ENCODE results near the gene VTI1A. TPM values are rescaled to one million over a fixed set of nuclear protein-coding genes. Genes with fewer than 3 reads are reported as not detected.

The VTI1A gene
- total and polyA plus RNA-seq, 7 donors, result 9.9 to 31.5 (median 20.1) TPM

DNA sequence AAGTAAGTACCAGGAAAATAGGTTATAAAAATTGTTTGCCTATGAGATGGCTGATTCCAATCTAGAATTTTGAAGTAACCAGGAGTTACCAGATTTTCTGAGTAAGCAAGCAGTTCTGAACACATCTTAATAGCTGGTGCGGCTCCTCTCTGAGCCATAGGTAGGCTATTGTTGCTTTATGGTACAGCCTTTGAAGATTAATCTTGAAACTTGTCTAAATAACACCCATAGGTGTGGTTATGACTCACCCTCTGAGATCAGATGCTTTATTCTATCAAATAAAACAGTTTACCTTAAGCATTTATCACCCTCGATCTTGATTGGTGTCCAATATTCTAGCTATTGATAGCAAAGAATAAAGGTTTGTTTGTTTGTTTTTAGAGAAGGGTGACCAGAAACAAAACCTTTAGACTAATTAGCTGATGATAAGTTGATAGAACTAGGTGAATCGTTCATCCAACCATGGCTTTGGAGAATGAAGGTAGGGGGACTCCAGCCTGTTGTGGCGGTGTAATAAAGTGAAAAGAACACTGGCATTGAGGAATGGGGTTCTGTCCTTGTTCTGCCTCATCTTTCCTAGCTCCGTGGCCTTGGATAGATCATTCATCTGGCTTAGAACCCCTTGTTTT, 72.2 kb downstream of the VTI1A start:
- no peaks in the 10 kb centered on the region for H3K27me3 ChIP-seq (ENCODE audit: insufficient read depth in 3 of 3, low read length in 2 of 3)
- no peak overlapping the region for H3K4me3 ChIP-seq
- no peak for DNase-seq
- no peaks in the 10 kb centered on the region for H3K9me3 ChIP-seq
- 92 to 98% (median 95%) methylated on average over 5 of the region's 5 CpGs for WGBS, 3 donors
- H3K36me3 ChIP-seq (ENCODE audit: insufficient read depth in 1 of 2, low read depth in 1 of 2), result peaks cover 0 to 2% of the 10 kb centered on the region in 2 donors
- TF ChIP-seq CTCF (IDR thresholded peaks at IDR 0.05), result no peak
- no peak overlapping the region for H3K27ac ChIP-seq
- intact Hi-C loops (cut with DNase I), result no loop called here
- peaks cover 11% of the 10 kb centered on the region for H3K4me1 ChIP-seq
- no peak for ATAC-seq

GRCh38 chr10:112520914-112521313, 73.9 kb downstream of the VTI1A start:
- ATAC-seq, result no peak
- WGBS, 3 donors, result 35 to 65% (median 46%) methylated on average over 1 of the region's 1 CpG
- Histone ChIP-seq H3K27ac (no peak overlapping the region), H3K27me3 (ENCODE audit: insufficient read depth in 3 of 3, low read length in 2 of 3) (no peaks in the 10 kb centered on the region), H3K9me3 (no peaks in the 10 kb centered on the region), H3K4me1 (peaks cover 11% of the 10 kb centered on the region), H3K36me3 (ENCODE audit: insufficient read depth in 1 of 2, low read depth in 1 of 2) (peaks cover 0 to 2% of the 10 kb centered on the region in 2 donors), H3K4me3 (no peak overlapping the region)
- DNase-seq, result no peak
- TF ChIP-seq CTCF (IDR thresholded peaks at IDR 0.05), result no peak
- intact Hi-C loops (cut with DNase I), result no loop called here

- Histone ChIP-seq H3K4me3 (no peak overlapping the region), H3K4me1 (peaks cover 4% of the 10 kb centered on the region), H3K27ac (no peak overlapping the region), H3K9me3 (no peaks in the 10 kb centered on the region), H3K36me3 (ENCODE audit: insufficient read depth in 1 of 2, low read depth in 1 of 2) (no peaks in the 10 kb centered on the region), H3K27me3 (ENCODE audit: insufficient read depth in 3 of 3, low read length in 2 of 3) (no peaks in the 10 kb centered on the region)
- TF ChIP-seq CTCF (IDR thresholded peaks at IDR 0.05), result no peak
- DNase-seq (no peak), ATAC-seq (no peak)
- intact Hi-C loops (cut with DNase I), result no loop called here
These were observed 77.6 kb downstream of the VTI1A start for GRCh38 chr10:112524641-112525040.

DNA sequence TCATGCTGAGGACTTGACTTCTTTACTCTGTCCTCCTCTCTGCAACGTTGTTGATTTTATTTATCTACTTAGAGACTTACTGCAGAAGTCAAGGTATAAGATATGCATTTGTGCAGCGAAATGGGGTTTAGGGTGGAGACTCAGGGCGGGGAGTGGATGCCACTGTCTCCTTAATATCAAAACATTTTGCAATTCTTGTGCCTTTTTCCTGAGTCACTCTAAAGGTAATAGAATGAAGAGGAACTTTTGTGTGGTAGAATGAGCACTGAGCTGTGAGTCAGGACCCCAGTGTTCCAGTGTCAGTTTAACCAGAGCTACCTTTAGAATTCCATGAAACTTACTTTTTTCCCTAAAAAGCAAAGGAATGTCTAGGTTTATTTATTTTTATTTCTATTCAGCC, 78.2 kb downstream of the VTI1A start:
- no peaks in the 10 kb centered on the region for H3K36me3 ChIP-seq (ENCODE audit: insufficient read depth in 1 of 2, low read depth in 1 of 2)
- H3K9me3 ChIP-seq, result no peaks in the 10 kb centered on the region
- H3K27me3 ChIP-seq (ENCODE audit: insufficient read depth in 3 of 3, low read length in 2 of 3), result no peaks in the 10 kb centered on the region
- no peak overlapping the region for H3K4me3 ChIP-seq
- TF ChIP-seq CTCF (IDR thresholded peaks at IDR 0.05), result no peak
- peaks cover 4% of the 10 kb centered on the region for H3K4me1 ChIP-seq
- intact Hi-C loops (cut with DNase I), result no loop called here
- WGBS, 3 donors, result 76 to 86% (median 82%) methylated on average over 3 of the region's 3 CpGs
- DNase-seq (no peak), ATAC-seq (no peak)
- H3K27ac ChIP-seq, result no peak overlapping the region

DNA sequence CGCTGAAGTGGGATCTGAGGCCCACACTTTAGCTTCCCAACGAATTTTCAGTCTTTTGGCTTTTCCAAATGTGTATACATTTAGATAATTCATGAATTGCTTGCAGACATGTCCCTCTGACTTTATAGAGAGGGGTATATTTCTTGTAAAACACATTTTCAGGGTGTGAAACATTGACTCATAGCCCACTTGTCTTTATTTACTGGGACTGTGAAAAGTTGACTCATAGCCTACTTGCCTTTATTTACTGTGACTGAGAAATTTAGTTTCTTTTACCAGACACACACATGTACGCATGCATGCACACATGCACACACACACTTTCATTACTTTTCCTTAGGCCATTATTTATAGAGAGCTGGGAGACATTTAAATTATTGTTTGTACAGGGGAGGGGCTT, 79.1 kb downstream of the VTI1A start:
- H3K27ac ChIP-seq, result no peak overlapping the region
- no peaks in the 10 kb centered on the region for H3K27me3 ChIP-seq (ENCODE audit: insufficient read depth in 3 of 3, low read length in 2 of 3)
- ATAC-seq (no peak), DNase-seq (no peak)
- intact Hi-C loops (cut with DNase I), result no loop called here
- H3K4me1 ChIP-seq, result peaks cover 1% of the 10 kb centered on the region
- no peak overlapping the region for H3K4me3 ChIP-seq
- no peaks in the 10 kb centered on the region for H3K36me3 ChIP-seq (ENCODE audit: insufficient read depth in 1 of 2, low read depth in 1 of 2)
- WGBS, 3 donors, result 86 to 87% (median 86%) methylated on average over 3 of the region's 3 CpGs
- TF ChIP-seq CTCF (IDR thresholded peaks at IDR 0.05), result no peak
- no peaks in the 10 kb centered on the region for H3K9me3 ChIP-seq
